HG02938 (cell line): ENCODE measurements around the gene NSD2.
"Not testable (repeated sequence)": the region's sequence is repeated elsewhere in the genome, so short reads cannot be mapped to it uniquely, and the experiment has no call there.

Experiments used
- ATAC-seq: cut with Tn5 transposase; IDR thresholded peaks from one replicate; pipeline ENCODE4 v1.9.1; 2021; ENCODE audit warnings: mild to moderate bottlenecking, moderate library complexity; ENCODE audit not compliant: unreplicated experiment

NSD2 gene

DNA sequence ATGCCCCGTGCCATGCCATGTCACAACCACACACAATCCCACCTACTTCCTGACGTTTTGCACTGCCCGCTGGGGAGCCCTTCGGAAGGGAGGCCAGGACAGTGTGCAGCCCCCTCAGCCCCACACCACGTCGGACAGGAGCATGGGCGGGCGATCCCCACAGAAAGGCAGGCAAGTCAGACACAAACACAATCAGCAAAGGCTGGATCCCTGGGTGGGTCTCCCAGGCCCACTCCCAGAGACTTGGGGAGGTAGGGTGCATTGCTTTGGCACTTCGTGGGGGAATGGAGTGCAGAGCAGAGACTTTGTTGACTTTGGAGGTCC, 29.3 kb upstream of the NSD2 start:
- ATAC-seq: no peak

DNA sequence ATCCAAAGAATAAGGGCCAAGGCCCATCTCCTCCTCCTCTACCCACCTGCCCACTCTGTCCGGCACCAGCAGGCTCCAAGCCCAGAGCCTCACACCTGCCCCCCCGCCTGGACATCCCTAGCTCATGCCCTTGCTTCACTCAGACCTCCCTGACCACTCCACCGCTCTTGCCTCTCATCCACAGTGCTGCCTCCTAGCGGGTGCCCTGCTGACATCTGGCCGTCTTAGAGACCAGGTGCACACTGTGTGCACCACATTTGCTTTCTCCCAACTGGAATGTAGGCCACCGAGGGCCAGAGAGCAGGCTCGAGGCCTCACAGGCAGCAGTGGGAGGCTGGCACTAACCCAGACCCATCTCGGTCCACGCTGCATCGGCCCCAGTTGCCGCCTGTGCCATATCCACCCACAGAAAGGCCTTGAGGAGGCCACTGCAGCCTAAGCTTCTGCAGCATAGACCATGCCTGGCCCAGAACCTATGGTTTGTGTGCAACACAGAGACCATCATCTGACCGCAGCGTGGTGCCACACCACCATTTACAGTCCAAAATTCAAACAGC, 28.8 kb upstream of the NSD2 start:
- ATAC-seq: no peak

DNA sequence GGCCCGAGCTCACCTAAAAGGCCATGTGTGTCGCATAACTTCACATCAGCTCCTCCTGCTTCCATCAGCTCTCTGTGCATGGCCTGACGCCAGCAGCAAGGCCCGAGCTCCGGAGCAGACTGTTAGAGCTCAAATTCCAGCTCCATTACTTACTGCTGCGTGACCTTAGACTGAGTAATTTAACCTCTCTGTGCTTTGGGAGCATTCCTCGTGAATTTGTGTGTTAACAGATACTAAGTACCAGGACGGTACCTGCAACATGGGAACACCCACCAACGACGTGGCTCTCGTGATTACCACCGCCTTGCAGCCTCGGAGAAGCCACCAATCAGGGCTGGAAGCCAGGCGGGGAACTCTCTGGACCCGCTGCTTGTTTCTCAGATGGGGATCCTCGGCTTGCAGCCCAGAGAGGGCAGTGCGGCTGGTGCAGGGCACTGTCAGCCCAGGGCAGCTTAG, 28.2 kb upstream of the NSD2 start:
- ATAC-seq: no peak

DNA sequence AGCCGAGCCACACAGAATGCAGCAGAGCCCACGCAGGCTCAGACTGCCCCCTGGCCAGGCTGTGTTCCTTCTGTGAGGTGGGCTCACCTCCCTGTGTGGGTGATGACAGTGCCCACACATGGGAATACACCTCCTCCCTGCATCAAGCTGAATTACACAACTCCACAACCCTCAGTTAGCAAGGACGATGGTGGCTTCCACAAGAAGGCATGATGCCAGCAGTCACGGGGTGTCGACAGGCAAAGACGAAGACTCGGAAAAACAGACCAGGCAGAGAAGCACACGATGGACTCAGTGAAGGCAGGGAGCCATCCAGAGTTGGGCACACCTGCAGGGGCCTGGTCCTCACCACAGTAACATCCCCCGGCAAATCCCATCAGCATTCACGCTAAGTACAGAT, 27.3 kb upstream of the NSD2 start:
- ATAC-seq: no peak

DNA sequence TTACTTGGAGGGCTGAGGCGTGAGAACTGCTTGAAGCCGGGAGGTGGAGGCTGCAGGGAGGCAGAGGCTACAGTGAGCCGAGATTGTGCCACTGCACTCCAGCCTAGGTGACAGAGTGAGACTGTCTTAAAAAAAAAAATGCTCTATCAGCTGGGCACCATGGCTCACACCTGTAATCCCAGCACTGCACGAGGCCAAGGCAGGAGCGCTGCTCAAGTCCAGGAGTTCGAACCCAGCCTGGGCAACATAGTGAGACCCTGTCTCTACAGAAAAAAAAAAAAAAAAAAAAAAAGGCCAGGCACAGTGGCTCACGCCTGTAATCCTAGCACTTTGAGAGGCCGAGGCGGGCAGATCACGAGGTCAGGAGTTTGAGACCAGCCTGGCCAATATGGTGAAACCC, 26.6 kb upstream of the NSD2 start:
- ATAC-seq: not testable (repeated sequence)

DNA sequence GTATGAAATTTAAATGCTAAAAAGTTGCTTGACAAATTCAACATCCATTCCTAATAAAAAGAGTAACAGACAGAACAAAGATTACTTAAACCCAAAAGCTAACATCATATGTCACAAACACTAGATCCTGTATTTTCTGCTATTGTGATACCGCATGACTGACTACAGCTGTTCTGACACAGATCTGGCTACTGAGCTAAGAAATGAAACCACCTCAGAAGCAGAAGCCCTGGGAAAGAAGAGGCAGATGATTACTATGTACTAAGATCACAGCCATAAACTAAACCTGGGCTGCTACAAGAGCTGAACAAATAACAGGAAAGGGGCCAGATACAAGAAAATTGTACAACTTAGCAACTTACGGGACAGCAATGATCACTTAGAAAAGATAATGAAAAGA, 24.6 kb upstream of the NSD2 start:
- ATAC-seq: no peak

DNA sequence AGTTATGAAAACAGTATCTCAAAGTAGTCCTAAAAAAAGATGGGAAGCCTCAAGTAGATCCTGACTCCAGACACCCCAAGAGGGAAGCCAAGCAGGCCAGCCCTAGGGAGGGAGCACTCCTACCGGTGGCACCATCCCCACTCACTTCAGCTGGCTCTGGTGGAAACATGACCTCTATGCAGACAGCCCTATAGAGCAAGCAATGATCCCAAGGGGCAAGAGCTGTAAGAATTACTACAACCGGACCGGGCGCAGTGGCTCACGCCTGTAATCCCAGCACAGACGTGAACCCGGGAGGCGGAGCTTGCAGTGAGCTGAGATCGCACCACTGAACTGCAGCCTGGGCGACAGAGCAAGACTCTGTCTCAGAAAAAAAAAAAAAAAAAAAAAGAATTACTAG, 20.9 kb upstream of the NSD2 start:
- ATAC-seq: no peak

DNA sequence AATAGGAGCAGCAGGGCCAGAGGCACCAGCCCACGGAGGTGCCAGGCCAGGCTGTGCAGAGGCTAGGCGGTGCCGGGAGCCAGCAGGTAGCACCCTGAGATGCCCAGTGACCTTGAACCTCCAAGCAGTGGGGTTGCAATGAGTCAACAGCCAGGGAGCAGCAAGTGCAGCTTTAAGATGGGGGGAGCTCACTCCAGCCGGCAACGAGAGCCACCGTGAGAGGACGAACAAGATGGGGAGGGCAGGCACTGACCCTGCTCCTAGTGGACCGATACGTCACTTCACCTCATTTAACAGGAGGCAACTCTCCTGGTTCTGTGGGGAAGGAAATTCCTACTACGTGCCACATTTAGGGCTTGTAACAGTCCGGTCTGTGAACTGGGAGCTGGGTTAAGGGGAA, 20.0 kb upstream of the NSD2 start:
- ATAC-seq: no peak

DNA sequence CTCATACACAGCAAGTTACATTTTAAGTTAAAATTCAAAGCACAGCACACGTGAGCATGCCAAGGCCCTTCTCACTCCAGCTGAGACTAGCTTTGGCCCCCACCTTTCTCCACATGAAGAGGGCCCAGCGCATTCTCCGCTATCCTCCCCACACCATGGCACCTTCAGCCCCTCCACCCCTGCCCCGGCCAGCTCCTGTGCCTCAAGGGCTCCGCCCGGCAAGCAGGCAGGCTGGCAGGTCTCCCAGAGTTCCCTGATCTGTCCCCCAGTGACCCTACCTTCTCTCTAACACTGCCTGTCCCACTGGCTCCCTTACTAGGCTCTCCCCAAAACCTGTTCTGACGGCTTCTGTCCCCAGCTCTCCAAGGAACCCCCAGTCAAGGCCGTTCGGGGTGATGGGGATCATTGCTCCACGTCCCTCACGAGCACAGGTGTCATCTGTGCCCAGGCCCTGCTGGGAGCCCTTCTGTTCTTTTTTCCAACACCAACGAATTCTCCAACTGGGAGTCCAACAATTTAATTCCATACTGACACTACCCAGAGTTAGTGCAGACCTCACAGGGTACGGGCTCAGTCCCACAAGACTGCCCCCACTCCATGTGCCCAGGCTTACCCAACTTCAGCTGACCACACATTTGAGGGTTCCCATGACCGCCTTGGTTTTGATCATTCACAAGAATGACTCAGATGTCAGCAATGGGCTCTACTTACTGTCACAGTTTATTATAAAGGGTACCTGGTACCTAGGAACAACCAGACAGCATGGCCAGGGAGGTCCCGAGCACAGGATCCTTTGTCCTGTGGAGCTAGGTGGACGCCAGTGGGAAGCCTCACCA, 19.4 kb upstream of the NSD2 start:
- no peak for ATAC-seq

DNA sequence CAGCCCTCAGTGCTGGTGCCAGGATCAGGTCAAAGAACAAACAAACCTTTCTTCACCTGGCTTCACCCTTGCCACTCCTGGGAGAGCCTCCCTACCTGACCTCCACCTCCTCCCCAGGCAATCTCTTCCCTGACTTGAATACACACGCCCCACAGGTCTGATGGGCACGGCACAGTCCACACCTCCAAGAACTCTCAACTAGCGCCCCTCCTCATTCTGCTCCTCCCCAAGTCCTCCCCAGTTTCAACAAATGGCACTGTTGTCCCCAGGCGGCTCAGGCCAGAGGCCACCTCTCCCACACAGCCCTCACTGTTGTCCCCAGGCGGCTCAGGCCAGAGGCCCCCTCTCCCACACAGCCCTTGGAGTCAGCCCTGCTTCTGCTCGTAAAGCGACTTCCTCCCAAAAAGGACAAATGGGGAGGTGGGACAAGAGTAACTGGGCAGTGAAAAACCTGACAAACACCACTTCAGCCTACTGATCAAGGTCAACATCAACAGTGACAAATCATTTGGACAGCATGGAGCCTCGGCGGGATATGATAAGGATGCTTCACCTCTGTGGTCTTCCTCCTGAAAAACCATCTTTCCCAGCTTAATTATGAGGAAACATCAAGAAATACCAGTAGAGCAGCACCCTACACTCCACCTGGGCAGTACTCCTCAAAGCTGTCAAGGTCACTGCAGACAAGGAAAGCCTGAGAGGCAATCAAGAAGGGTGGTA, 18.1 kb upstream of the NSD2 start:
- ATAC-seq: no peak

DNA sequence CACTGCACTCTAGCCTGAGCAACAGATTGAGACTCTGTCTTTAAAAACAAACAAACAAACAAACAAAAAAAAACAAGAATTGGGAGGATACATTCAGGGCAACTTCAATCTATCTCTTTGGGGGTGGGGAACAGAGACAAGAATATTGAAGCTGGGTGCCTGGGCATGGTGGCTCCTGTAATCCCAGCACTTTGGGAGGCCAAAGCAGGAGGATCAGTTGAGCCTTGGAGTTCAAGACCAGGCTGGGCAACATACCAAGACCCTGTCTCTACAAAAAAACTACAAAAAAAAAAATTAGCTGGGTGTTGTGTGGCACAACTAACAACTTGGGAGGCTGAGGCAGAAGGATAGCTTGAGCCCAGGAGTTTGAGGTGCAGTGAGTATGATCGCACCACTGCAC, 16.4 kb upstream of the NSD2 start:
- ATAC-seq: no peak

DNA sequence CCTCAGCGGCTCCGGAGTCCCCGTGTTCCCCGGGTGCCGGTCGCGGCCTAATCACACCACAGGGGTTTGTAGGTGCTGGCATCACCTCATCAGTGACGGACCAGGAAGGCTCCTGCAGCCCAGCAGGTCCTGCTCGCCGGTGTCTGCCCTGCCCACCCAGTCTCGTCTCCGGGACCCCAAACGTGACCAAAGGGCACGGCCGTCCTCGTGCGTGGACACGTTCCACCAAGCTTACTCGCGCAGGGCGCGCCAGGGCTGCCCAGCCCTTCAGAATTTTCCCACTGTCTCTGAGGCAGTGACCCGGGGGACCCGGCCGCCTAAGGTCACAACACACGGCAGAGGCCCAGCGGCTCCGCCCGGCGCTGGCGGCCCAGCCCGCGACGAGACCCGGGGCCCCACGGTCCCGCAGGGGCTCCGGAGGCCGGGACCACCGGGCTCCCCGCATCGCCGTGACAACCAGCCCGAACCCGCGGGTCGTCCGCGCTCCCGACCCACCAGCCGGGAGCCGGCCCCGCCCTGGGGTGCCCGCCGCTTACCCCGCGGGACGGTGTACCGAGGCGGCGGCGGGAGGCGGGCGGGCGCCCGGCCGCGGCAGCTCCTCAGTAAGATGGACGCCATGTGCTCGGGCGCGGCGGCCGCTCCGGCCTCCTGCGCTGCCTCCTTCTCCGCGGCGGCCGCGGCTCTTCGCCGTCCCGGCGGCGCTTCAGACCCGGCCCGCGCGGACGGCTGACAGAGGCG, 15.7 kb upstream of the NSD2 start:
- ATAC-seq: peak; percentile 19

DNA sequence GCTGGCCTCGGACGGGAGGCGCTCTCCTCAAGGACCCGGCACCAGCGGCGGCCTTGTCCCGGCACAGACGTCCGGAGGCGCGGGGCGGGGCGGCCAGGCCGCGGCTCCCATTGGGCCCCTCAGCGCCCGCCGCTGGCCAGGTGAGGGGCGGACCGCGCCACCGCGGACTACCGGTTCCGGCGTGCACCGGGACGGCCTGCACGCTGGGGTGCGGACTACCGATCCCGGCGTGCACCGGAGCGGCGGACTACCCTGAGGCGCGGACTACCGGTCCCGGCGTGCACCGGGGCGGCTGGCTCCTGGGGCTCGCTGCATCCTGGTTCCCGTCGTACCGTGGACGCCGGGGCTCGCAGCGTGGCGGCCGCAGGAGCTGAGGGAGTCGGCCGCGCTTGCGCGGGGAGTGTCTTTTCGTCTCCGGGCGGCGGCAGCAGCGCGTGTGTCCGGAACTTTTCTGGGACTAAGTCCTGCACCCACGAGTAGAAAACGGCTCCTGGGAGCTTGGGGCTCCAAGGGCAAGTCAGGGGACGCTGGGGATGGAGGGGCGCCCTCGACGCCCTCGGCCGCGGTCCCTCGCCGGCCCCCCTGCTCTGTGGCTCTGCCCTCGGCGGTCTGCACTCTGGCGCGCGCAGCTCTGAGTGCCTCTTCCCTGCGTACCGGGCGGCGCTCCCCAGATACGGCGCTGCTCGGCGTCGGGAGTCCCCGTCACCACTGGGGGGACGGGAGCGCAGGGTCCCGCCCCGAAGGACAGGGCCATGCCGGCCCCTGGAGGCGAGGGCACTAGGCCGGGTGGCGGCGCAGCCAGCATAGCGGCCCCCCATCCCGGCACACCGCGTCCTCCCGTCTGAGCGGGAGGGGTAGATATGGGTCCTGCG, 14.9 kb upstream of the NSD2 start, which contains the start of gene LETM1:
Gene LETM1 (minus strand): TSS at position 86 of the 872 bp plus-strand sequence. CDS start 206 bp downstream, outside the sequence.
- ATAC-seq: peak; percentile 71

DNA sequence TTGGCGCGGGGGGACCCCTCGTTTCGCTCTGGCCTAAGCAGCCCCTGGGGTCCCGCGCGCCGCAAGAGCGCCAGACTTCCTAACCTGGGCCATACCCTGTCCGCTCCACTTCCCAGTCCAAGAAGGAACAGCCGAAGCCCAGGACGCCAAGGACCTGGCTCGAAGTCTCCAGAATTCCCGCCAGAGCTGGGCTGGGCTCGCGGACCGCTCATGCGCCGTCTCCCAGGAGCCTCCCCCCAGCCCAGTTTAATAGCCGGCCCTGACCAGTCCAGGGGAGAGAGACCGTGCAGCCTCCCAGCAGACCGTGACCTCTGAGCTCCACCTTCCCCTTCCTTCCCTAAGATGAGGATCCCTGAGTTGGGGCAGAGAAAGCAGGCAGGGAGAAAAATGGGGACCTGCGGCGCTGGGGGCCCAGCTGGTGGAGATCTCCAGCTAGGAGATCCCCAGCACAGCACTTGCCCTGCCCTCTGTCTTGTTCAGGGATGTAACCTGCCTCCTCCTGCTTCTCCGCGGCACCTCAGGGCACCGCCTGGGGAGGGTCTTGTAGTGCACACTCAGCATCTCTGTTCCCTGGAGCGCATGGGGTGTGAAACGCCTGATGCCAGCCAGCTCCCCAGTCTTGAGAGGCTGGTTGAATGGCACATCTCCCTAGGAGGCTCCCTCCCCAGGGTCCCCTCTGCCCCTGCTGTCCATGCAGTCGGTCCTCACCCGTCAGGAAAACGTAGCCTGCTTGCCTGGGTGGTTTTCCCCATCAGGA, 14.1 kb upstream of the NSD2 start:
- ATAC-seq: no peak

DNA sequence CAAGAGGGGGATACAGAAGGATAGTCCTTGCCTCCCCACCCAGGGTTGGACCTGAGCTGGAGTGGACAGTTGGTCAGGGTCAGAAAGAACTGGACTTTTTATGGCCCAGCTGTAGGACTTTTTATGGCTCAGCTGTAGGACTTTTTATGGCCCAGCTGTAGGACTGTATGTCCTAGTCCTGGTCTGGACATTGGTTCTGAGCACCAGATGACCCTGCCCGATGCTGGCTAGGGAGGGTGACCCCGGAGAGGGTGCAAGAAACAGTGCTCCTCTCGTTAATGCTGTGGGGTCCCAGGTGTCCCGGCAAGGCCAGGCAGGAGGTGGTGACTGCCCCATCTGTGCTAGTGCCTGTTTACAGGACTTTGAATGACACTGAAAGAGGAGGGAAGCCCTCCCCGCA, 13.3 kb upstream of the NSD2 start:
- no peak for ATAC-seq

DNA sequence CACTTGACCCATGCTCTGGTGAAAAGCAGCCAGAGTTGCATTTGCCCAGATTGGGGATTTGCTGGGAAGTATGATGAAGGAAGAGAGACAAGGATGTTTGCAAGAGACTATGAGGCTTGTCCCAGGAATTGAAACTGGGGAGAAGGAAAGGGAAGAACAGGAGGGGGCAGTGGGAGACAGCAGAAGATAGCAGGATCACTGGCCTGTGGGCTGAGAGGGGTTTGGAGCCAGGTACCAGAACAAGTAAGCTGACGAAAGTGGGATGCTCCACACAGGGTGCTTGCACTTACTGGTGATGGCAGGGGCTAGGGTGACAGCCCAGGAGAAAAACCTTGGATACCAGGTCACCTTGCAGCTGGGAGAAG, 11.8 kb upstream of the NSD2 start:
- no peak for ATAC-seq

DNA sequence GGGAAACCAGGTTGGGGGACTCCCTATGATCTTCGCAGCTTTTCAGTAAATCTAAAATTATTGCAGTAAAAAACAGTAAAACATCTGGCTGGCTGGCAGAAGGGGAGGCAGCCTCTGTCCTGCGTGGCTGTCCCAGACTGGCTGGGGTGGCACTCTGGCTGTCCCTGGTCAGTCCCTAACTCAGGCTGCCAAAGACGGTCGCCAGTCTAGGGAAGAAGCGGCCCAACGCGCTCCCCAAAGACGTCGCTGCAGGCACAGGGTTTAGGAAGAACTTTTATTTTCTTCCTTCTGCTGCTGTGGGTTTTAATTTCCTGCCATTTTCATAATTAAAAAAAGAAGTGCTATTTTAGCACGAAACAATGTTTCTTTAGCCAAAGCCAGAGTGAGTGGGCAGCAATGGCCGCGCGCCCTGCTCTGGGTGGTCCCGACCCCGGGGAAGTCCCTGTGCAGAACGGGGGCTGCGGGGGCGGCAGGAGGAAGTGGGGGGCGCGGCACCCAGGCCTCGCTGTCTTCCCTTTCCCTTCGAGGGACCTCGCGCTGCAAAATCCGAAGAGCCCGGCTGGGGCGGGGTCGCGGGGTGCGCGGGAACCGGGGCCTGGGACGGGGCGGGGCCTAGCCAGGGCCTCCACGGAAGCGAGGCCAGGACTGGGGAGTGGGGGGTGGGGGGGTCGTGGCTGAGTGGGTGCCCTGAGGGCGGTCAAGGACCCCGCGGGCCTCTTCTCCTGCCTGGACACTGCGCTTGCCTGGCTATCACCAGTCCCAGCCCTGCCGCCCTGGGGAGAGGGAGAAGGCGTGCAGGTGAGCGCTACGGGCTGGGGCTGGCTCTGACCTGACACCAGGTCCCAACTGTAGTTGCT, 8.9 kb upstream of the NSD2 start:
- no peak for ATAC-seq

DNA sequence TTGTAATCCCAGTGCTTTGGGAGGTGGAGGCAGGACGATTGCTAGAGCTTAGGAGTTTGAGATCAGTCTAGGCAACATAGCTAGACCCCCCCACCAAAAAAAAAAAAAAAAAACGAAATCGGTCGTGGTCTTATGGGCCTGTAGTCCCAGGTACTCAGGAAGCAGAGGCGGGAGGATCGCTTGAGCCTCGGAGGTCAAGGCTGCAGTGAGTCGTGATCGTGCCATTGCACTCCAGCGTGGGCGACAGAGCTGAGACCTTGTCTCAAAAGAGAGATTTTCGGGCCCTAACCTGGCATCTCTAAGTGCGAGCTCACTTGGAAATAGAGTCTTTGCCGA, 8.3 kb upstream of the NSD2 start:
- no peak for ATAC-seq
